ENCODE results near the gene LZTR1. TPM values are rescaled to one million over a fixed set of nuclear protein-coding genes. Genes with fewer than 3 reads are reported as not detected.
A peak's percentile ranks its signal among the peaks of the same experiment; 100 is the strongest.

Gene LZTR1
- total RNA-seq, 2 donors from 2014 or later, result 31.6 to 61.7 TPM

GRCh38 chr22:21041937-21042336 lies 59.8 kb downstream of the LZTR1 start:
- Histone ChIP-seq H3K27ac (no peak overlapping the region), H3K9me3 (no peaks in the 10 kb centered on the region), H3K36me3 (no peaks in the 10 kb centered on the region), H3K9ac (ENCODE audit: low read depth in 2 of 2, low read length in 2 of 2) (no peak overlapping the region), H3K4me3 (no peak overlapping the region), H3K27me3 (no peaks in the 10 kb centered on the region), H3K4me1 (peaks cover 10% of the 10 kb centered on the region)
- intact Hi-C loops (cut with DNase I), result no loop called here
- TF ChIP-seq CTCF (IDR thresholded peaks at IDR 0.05), result no peak
- DNase-seq, result no peak

GRCh38 chr22:21042978-21043859 lies 61.1 kb downstream of the LZTR1 start:
- intact Hi-C loops (cut with DNase I), result no loop called here
- peaks cover 10% of the 10 kb centered on the region for H3K4me1 ChIP-seq
- DNase-seq, result peak; percentile 50
- no peaks in the 10 kb centered on the region for H3K9me3 ChIP-seq
- H3K4me3 ChIP-seq, result no peak overlapping the region
- no peaks in the 10 kb centered on the region for H3K27me3 ChIP-seq
- no peak overlapping the region for H3K9ac ChIP-seq (ENCODE audit: low read depth in 2 of 2, low read length in 2 of 2)
- no peaks in the 10 kb centered on the region for H3K36me3 ChIP-seq
- no peak overlapping the region for H3K27ac ChIP-seq
- TF ChIP-seq CTCF (IDR thresholded peaks at IDR 0.05), result no peak

- Histone ChIP-seq H3K9me3 (no peaks in the 10 kb centered on the region), H3K4me1 (peaks cover 10% of the 10 kb centered on the region), H3K27ac (no peak overlapping the region), H3K9ac (ENCODE audit: low read depth in 2 of 2, low read length in 2 of 2) (no peak overlapping the region), H3K27me3 (no peaks in the 10 kb centered on the region), H3K4me3 (no peak overlapping the region), H3K36me3 (no peaks in the 10 kb centered on the region)
- intact Hi-C loops (cut with DNase I), result no loop called here
- DNase-seq, result no peak
- no peak for TF ChIP-seq CTCF (IDR thresholded peaks at IDR 0.05)
These were observed 61.9 kb downstream of the LZTR1 start for GRCh38 chr22:21043860-21044535.

GRCh38 chr22:21044931-21045584 lies 63.0 kb downstream of the LZTR1 start:
- no peak overlapping the region for H3K9ac ChIP-seq (ENCODE audit: low read depth in 2 of 2, low read length in 2 of 2)
- H3K36me3 ChIP-seq, result no peaks in the 10 kb centered on the region
- H3K27ac ChIP-seq, result no peak overlapping the region

More at GRCh38 chr22:21044931-21045584, 63.0 kb downstream of the LZTR1 start:
- intact Hi-C loops (cut with DNase I), result no loop called here
- Histone ChIP-seq H3K27me3 (no peaks in the 10 kb centered on the region), H3K4me1 (peaks cover 10% of the 10 kb centered on the region), H3K4me3 (peak overlapping the region; percentile 26), H3K9me3 (no peaks in the 10 kb centered on the region)
- no peak for TF ChIP-seq CTCF (IDR thresholded peaks at IDR 0.05)
- no peak for DNase-seq
